ENCODE measurements around the gene STK24.

DNA sequence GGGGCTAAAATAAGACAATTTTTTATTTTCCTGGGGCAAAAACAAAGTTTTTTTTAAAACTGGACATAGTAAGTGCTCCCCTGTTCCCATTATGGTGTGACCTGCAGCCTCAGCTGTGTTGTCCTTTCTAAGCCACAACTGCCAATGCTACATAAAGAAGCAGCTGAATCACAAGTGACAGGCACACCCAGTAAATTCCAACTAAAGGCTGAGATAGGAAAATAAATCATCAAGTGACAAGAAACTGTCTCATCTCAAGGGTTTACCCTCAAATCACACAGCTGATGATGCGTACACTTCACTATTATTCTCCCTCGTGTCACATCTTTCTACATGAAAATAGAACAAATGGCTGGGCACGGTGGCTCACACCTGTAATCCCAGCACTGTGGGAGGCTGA, 28.7 kb downstream of the STK24 start:
- TF ChIP-seq, protein P1, sequence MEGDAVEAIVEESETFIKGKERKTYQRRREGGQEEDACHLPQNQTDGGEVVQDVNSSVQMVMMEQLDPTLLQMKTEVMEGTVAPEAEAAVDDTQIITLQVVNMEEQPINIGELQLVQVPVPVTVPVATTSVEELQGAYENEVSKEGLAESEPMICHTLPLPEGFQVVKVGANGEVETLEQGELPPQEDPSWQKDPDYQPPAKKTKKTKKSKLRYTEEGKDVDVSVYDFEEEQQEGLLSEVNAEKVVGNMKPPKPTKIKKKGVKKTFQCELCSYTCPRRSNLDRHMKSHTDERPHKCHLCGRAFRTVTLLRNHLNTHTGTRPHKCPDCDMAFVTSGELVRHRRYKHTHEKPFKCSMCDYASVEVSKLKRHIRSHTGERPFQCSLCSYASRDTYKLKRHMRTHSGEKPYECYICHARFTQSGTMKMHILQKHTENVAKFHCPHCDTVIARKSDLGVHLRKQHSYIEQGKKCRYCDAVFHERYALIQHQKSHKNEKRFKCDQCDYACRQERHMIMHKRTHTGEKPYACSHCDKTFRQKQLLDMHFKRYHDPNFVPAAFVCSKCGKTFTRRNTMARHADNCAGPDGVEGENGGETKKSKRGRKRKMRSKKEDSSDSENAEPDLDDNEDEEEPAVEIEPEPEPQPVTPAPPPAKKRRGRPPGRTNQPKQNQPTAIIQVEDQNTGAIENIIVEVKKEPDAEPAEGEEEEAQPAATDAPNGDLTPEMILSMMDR (IDR thresholded peaks at IDR 0.05; ENCODE audit: insufficient read depth, low read length, poor library complexity, severe bottlenecking) = no peak
- no peak for TF ChIP-seq EZH2phosphoT487 (conservative IDR thresholded peaks at IDR 0.05; ENCODE audit: low read length)

Measured in SU-DHL-6 (cell line).